ENCODE results near the gene EFCAB5. TPM values are rescaled to one million over a fixed set of nuclear protein-coding genes. Genes with fewer than 3 reads are reported as not detected.

The EFCAB5 gene
- total and polyA plus RNA-seq, 2 of the 13 experiments (the other 11 are each of a cell fraction or from before 2014, with no cell fraction given) = 0.15 TPM; not detected in 1

DNA sequence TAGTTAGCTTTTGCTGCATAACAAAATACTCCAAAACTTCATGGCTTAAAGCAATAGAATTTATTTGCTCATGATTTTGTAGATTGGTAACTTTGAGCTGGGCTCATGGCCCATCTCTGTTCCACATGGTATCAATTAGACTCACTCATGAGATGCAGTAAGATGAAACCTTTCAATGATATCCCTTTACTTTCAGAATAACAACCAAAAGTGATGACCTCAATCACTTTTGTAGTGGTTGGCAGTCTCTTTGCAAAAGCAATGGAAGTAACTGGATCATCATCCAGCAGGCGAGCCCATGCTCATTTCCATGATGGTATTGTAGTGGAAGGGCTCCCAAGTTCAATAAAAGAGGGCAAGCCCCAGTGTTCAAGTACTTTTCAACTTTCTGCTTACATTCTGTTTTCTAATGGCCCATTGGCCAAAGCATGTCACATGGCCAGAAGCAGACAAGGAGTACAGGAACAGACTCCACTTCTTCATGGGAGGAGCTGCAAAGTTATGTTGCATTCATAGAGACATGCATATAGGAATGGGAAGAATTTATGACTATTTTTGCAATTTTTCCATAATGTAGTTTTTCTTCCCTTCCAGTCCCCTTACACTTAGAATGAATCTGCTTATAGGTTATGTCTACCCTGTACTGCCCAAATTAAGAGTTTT lies 41.7 kb downstream of the EFCAB5 start:
- WGBS (ENCODE audit: low lambda C conversion rate) = 0% methylated on average over 1 of the region's 1 CpG
- intact Hi-C loops (cut with micrococcal nuclease; ENCODE audit: unreplicated experiment) (no loop called here), in situ Hi-C loops (cut with HindIII; ENCODE audit: extremely low pct_ligation_motif_present, low pct_unique_long_range_greater_than_20kb) (no loop called here)

DNA sequence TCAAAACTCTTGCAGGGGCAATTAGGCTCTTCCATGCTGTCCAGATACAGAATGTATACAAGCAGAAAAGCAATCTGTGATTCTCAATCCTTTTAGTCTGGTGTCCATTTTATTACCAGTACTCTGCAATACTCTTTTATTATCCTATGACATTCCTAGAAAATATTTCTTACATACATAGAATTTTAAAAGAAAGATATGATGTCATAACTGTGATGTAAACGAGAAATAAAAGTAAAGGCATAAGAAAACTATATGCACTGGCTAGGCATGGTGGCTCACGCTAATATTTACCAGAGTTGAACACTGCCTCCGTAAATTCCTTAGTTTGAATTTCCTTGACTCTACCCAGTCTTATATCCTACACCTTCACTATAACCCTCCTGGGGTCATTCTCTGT lies 55.0 kb downstream of the EFCAB5 start:
- no peaks in the 10 kb centered on the region for H3K79me2 ChIP-seq (ENCODE audit: insufficient read depth, low read length)
- FAIRE-seq (no peak), DNase-seq (ENCODE audit: low spot score) (no peak), ATAC-seq (no peak)
- no peak overlapping the region for H3K4me3 ChIP-seq (replicated peaks in 1 of 3; ENCODE audit: insufficient read depth in 1 of 3, low read depth in 2 of 3, low read length in 3 of 3)
- WGBS (ENCODE audit: low lambda C conversion rate) = 45% methylated on average over 3 of the region's 3 CpGs
- H3K36me3 ChIP-seq (replicated peaks in 1 of 2; ENCODE audit: control insufficient read depth in 1 of 2, insufficient read depth in 2 of 2, low read length in 2 of 2) = no peaks in the 10 kb centered on the region
- in situ Hi-C loops (cut with HindIII; ENCODE audit: extremely low pct_ligation_motif_present, low pct_unique_long_range_greater_than_20kb) = no loop called here
- no peaks in the 10 kb centered on the region for H4K20me1 ChIP-seq (ENCODE audit: insufficient read depth, low read length)
- intact Hi-C loops (cut with micrococcal nuclease; ENCODE audit: unreplicated experiment) = no loop called here
- no peak overlapping the region for H3K27ac ChIP-seq (ENCODE audit: extremely low read length, insufficient read depth, low read length)
- no peaks in the 10 kb centered on the region for H3K27me3 ChIP-seq (ENCODE audit: control insufficient read depth in 1 of 2, insufficient read depth in 2 of 2, low read length in 2 of 2)
- no peak overlapping the region for H3K4me2 ChIP-seq (ENCODE audit: low read depth, low read length)
- TF ChIP-seq TSC22D2 (CRISPR knock-in tag; IDR thresholded peaks at IDR 0.05; ENCODE audit: borderline replicate concordance) (no peak), HNRNPL (IDR thresholded peaks at IDR 0.05; ENCODE audit: low read depth, low read length) (no peak), ATF7 (IDR thresholded peaks at IDR 0.05) (peak; percentile 59), ATF7 (CRISPR knock-in tag; IDR thresholded peaks at IDR 0.05) (no peak)
- BruUV-seq (replicated peaks) = no TSS peak
- no peak overlapping the region for H2AFZ ChIP-seq (ENCODE audit: low read length)
- H3K9ac ChIP-seq (ENCODE audit: insufficient read depth, low read depth, low read length) = no peak overlapping the region
- peaks cover 6% of the 10 kb centered on the region; the same call in 1 of the 2 replicates for H3K9me3 ChIP-seq (ENCODE audit: low read length)
- ChIA-PET CTCF (ENCODE audit: low intra/inter-chr PET ratio, low total read pairs) (no interaction called here), POLR2A (no interaction called here)
- H3K4me1 ChIP-seq (ENCODE audit: insufficient read depth, low read length) = no peaks in the 10 kb centered on the region

More for the DNA sequence above, 41.7 kb downstream of the EFCAB5 start:
- Histone ChIP-seq H3K9ac (ENCODE audit: insufficient read depth, low read depth, low read length) (no peak overlapping the region), H3K4me1 (ENCODE audit: insufficient read depth, low read length) (no peaks in the 10 kb centered on the region), H3K79me2 (ENCODE audit: insufficient read depth, low read length) (no peaks in the 10 kb centered on the region), H3K4me3 (replicated peaks in 1 of 3; ENCODE audit: insufficient read depth in 1 of 3, low read depth in 2 of 3, low read length in 3 of 3) (no peak overlapping the region), H2AFZ (ENCODE audit: low read length) (no peak overlapping the region), H4K20me1 (ENCODE audit: insufficient read depth, low read length) (no peaks in the 10 kb centered on the region), H3K27me3 (ENCODE audit: control insufficient read depth in 1 of 2, insufficient read depth in 2 of 2, low read length in 2 of 2) (no peaks in the 10 kb centered on the region), H3K36me3 (replicated peaks in 1 of 2; ENCODE audit: control insufficient read depth in 1 of 2, insufficient read depth in 2 of 2, low read length in 2 of 2) (no peaks in the 10 kb centered on the region), H3K27ac (ENCODE audit: extremely low read length, insufficient read depth, low read length) (no peak overlapping the region), H3K4me2 (ENCODE audit: low read depth, low read length) (no peak overlapping the region), H3K9me3 (ENCODE audit: low read length) (peaks cover 16% of the 10 kb centered on the region)
- ATAC-seq (no peak), DNase-seq (ENCODE audit: low spot score) (no peak), FAIRE-seq (no peak)
- BruUV-seq (replicated peaks) = no TSS peak
- POLR2A ChIA-PET = no interaction called here
- CTCF ChIA-PET (ENCODE audit: low intra/inter-chr PET ratio, low total read pairs) = no interaction called here
- TF ChIP-seq, protein P1, sequence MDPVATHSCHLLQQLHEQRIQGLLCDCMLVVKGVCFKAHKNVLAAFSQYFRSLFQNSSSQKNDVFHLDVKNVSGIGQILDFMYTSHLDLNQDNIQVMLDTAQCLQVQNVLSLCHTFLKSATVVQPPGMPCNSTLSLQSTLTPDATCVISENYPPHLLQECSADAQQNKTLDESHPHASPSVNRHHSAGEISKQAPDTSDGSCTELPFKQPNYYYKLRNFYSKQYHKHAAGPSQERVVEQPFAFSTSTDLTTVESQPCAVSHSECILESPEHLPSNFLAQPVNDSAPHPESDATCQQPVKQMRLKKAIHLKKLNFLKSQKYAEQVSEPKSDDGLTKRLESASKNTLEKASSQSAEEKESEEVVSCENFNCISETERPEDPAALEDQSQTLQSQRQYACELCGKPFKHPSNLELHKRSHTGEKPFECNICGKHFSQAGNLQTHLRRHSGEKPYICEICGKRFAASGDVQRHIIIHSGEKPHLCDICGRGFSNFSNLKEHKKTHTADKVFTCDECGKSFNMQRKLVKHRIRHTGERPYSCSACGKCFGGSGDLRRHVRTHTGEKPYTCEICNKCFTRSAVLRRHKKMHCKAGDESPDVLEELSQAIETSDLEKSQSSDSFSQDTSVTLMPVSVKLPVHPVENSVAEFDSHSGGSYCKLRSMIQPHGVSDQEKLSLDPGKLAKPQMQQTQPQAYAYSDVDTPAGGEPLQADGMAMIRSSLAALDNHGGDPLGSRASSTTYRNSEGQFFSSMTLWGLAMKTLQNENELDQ (CRISPR knock-in tag; IDR thresholded peaks at IDR 0.05; ENCODE audit: borderline replicate concordance) = no peak
- no peak for TF ChIP-seq ZNF790 (CRISPR knock-in tag; IDR thresholded peaks at IDR 0.05; ENCODE audit: borderline replicate concordance)
